SK-N-SH (cell line): ENCODE results near the gene PLXND1. TPM values are rescaled to one million over a fixed set of nuclear protein-coding genes. Genes with fewer than 3 reads are reported as not detected.

Source experiments
- CTCF ChIA-PET: fragments of 300-600, 350-600 bp; formaldehyde crosslinking; extraction: SDS; loops from one replicate; lab custom pipeline; 2021; lab: Yijun Ruan, JAX
- POLR2A ChIA-PET: fragments of 350-600 bp; sonication (Branson Sonifier 250); formaldehyde crosslinking; extraction: SDS; loops from one replicate; lab custom pipeline; 2020; ENCODE audit warnings: antibody characterized with exemption, inconsistent platforms; lab: Yijun Ruan, JAX
- DNase-seq: peaks from one replicate; pipeline ENCODE4 v3.0.0; 2012
- H2AFZ ChIP-seq: fragments of 200-600 bp; sonication (generic); 2 replicates; pipeline ENCODE4 v1.8.1; 2016; ENCODE audit warnings: antibody characterized with exemption, mild to moderate bottlenecking, low read depth
- H3F3A ChIP-seq: fragments of 200-600 bp; sonication (generic); replicated peaks from 2 replicates; pipeline ENCODE3; 2016; ENCODE audit warnings: antibody characterized with exemption, mild to moderate bottlenecking; ENCODE audit not compliant: insufficient read depth
- H3K27ac ChIP-seq, 2 experiments: fragments of 200-500 bp in 1 of 2; fragments of 200-600 bp in 1 of 2; sonication (Bioruptor generic) in 1 of 2; sonication (generic), shearing (Covaris generic) in 1 of 2; 2 replicates each; pipeline versions ENCODE4 v1.5.1 to v1.6.1; 2014 to 2016; ENCODE audit warnings: low read depth in 2 of 2, inconsistent platforms in 1 of 2, low read length in 1 of 2, mild to moderate bottlenecking in 1 of 2, mixed read lengths in 1 of 2
- H3K27me3 ChIP-seq: fragments of 200-600 bp; sonication (generic), shearing (Covaris generic); 2 replicates; pipeline ENCODE4 v1.6.1; 2016; ENCODE audit warnings: mixed run types; ENCODE audit not compliant: insufficient read depth
- H3K36me3 ChIP-seq, 2 experiments: fragments of 200-500 bp in 1 of 2; fragments of 200-600 bp in 1 of 2; sonication (Bioruptor generic) in 1 of 2; sonication (generic) in 1 of 2; replicated peaks in 1 of 2; 2 replicates each; pipeline versions ENCODE3 to v1.5.1; 2014 to 2016; ENCODE audit warnings: low read length in 1 of 2, mild to moderate bottlenecking in 1 of 2; ENCODE audit not compliant: insufficient read depth in 2 of 2, control insufficient read depth in 1 of 2
- H3K4me1 ChIP-seq, 2 experiments: fragments of 200-500 bp in 1 of 2; fragments of 200-600 bp in 1 of 2; sonication (Bioruptor generic) in 1 of 2; sonication (generic), shearing (Covaris generic) in 1 of 2; 2 replicates each; pipeline versions ENCODE4 v1.5.1 to v1.6.1; 2014 to 2016; ENCODE audit warnings: low read depth in 1 of 2, low read length in 1 of 2, mixed run types in 1 of 2; ENCODE audit not compliant: insufficient read depth in 2 of 2, control insufficient read depth in 1 of 2
- H3K4me2 ChIP-seq: fragments of 200-600 bp; sonication (generic), shearing (Covaris generic); 2 replicates; pipeline ENCODE4 v1.6.1; 2017; ENCODE audit warnings: mixed run types
- H3K4me3 ChIP-seq, 2 experiments: fragments of 200-500 bp in 1 of 2; fragments of 200-600 bp in 1 of 2; sonication (Bioruptor generic) in 1 of 2; sonication (generic), shearing (Covaris generic) in 1 of 2; 2 replicates each; pipeline versions ENCODE4 v1.5.1 to v1.8.1; 2014 to 2016; ENCODE audit warnings: low read depth in 2 of 2, inconsistent platforms in 1 of 2, low read length in 1 of 2, mild to moderate bottlenecking in 1 of 2, mixed read lengths in 1 of 2, moderate library complexity in 1 of 2
- H3K79me2 ChIP-seq: fragments of 200-600 bp; sonication (generic); 2 replicates; pipeline ENCODE4 v1.8.1; 2017; ENCODE audit warnings: mild to moderate bottlenecking; ENCODE audit not compliant: insufficient read depth
- H3K9ac ChIP-seq: fragments of 200-600 bp; sonication (generic); 2 replicates; pipeline ENCODE4 v1.6.1; 2017; ENCODE audit warnings: mixed run types
- H3K9me2 ChIP-seq: fragments of 200-600 bp; sonication (generic); 2 replicates; pipeline ENCODE4 v1.6.1; 2017; ENCODE audit warnings: mixed run types
- H3K9me3 ChIP-seq: fragments of 200-600 bp; sonication (generic); 2 replicates; pipeline ENCODE4 v1.6.1; 2017; ENCODE audit warnings: mixed run types, mild to moderate bottlenecking, moderate library complexity
- H4K20me1 ChIP-seq: fragments of 200-600 bp; sonication (generic); 2 replicates; pipeline ENCODE4 v1.6.1; 2017; ENCODE audit warnings: mild to moderate bottlenecking, mixed run types; ENCODE audit not compliant: insufficient read depth
- CHD2 ChIP-seq: fragments of 150-350 bp; IDR thresholded peaks from 2 replicates; pipeline ENCODE4 v1.6.1; 2018; ENCODE audit warnings: low read length; ENCODE audit not compliant: partially characterized antibody
- EZH2phosphoT487 ChIP-seq: fragments of 200-600 bp; sonication (generic); IDR thresholded peaks from 2 replicates; pipeline ENCODE4 v1.6.1; 2017; ENCODE audit warnings: low read depth, mixed run types, mild to moderate bottlenecking, antibody characterized with exemption, moderate library complexity, borderline replicate concordance
- FOSL2 ChIP-seq: IDR thresholded peaks from 2 replicates; pipeline ENCODE4 v1.4.0; 2012; ENCODE audit warnings: low read depth, mild to moderate bottlenecking, moderate library complexity, borderline replicate concordance
- GABPA ChIP-seq: IDR thresholded peaks from 2 replicates; pipeline ENCODE4 v1.4.0; 2012; ENCODE audit warnings: low read depth, mild to moderate bottlenecking
- GATA2 ChIP-seq: sonication (generic); formaldehyde crosslinking; IDR thresholded peaks from 2 replicates; pipeline ENCODE4 v1.5.0; 2020; ENCODE audit warnings: mild to moderate bottlenecking, missing genetic modification reagents
- JUND ChIP-seq: IDR thresholded peaks from 2 replicates; pipeline ENCODE4 v1.4.0; 2012
- MEF2A ChIP-seq: IDR thresholded peaks from 2 replicates; pipeline ENCODE4 v1.4.0; 2012; ENCODE audit warnings: low read depth, borderline replicate concordance
- MXI1 ChIP-seq: IDR thresholded peaks from 2 replicates; pipeline ENCODE4 v1.6.1; 2012; ENCODE audit warnings: mild to moderate bottlenecking, low read depth, low read length, improper control_type of control experiment
- NFIC ChIP-seq: IDR thresholded peaks from 2 replicates; pipeline ENCODE4 v1.4.0; 2012; ENCODE audit warnings: borderline replicate concordance
- POLR2AphosphoS5 ChIP-seq: IDR thresholded peaks from 2 replicates; pipeline ENCODE4 v1.6.1; 2012; ENCODE audit warnings: low read depth, low read length
- RAD21 ChIP-seq: IDR thresholded peaks from 2 replicates; pipeline ENCODE4 v1.6.1; 2012; ENCODE audit warnings: mild to moderate bottlenecking, low read length
- RCOR1 ChIP-seq: fragments of 150-350 bp; IDR thresholded peaks from 2 replicates; pipeline ENCODE4 v1.6.1; 2017; ENCODE audit warnings: antibody characterized with exemption, low read length
- SIN3A ChIP-seq: IDR thresholded peaks from 2 replicates; pipeline ENCODE4 v1.6.1; 2012; ENCODE audit warnings: low read depth, mild to moderate bottlenecking, low read length, moderate library complexity, borderline replicate concordance
- TAF1 ChIP-seq: IDR thresholded peaks from 2 replicates; pipeline ENCODE4 v1.6.1; 2012; ENCODE audit warnings: low read depth, mild to moderate bottlenecking, low read length, moderate library complexity, borderline replicate concordance
- USF1 ChIP-seq: IDR thresholded peaks from 2 replicates; pipeline ENCODE4 v1.4.0; 2012; ENCODE audit warnings: low read depth, borderline replicate concordance
- WGBS: methylation state at CpG from one replicate; pipeline ENCODE4 v1.1.6; 2017; ENCODE audit warnings: low lambda C conversion rate; 5-methylcytosine and 5-hydroxymethylcytosine counted together
- polyA plus RNA-seq, 3 experiments: library from polyadenylated mRNA; depleted of rRNA; stranded (reverse); fragments of >200 nt; gene quantifications; 2 replicates each; pipeline ENCODE4 v1.2.3, GENCODE V29; 2012
- TF ChIP-seq, protein P1 (sequence below): IDR thresholded peaks from 2 replicates; pipeline ENCODE4; 2012
- TF ChIP-seq, protein P2 (sequence below): fragments of 150-350 bp; IDR thresholded peaks from 2 replicates; pipeline ENCODE4 v1.6.1; 2016; ENCODE audit warnings: mild to moderate bottlenecking, low read depth, low read length
- TF ChIP-seq, protein P3 (sequence below): fragments of 150-350 bp; IDR thresholded peaks from 2 replicates; pipeline ENCODE4 v1.6.1; 2017; ENCODE audit warnings: antibody characterized with exemption, low read length, low read depth, borderline replicate concordance

The PLXND1 gene
- polyA plus RNA-seq, 1 of the 3 experiments (the other 2 are of a cell fraction), result 53.5 TPM

DNA sequence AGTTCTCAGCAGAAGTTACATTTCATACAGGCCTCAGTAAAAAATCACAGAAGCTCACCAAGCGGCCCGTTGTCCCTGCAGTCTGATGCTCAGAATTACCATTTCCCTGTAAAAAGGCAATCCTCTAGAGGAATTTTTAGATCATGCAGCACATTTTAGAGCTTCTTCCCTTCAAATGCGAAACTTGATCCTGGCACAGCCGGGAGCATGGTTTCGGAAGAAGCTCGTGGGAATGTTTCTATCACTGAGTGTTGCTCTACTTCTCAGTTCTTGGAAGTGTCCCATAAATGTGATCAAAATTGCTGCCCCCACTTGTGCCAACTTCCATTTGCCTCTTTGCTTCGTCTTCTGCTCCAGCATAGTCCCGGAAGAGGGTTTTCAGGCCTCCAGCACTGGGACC is 67.3 kb downstream of the PLXND1 start:
- no peak for DNase-seq
- no peaks in the 10 kb centered on the region for H3K79me2 ChIP-seq
- no peak for TF ChIP-seq GABPA
- no peak for TF ChIP-seq JUND
- no peak for TF ChIP-seq RAD21
- TF ChIP-seq, protein P1, sequence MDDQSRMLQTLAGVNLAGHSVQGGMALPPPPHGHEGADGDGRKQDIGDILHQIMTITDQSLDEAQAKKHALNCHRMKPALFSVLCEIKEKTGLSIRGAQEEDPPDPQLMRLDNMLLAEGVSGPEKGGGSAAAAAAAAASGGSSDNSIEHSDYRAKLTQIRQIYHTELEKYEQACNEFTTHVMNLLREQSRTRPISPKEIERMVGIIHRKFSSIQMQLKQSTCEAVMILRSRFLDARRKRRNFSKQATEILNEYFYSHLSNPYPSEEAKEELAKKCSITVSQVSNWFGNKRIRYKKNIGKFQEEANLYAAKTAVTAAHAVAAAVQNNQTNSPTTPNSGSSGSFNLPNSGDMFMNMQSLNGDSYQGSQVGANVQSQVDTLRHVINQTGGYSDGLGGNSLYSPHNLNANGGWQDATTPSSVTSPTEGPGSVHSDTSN, result no peak
- no peak for TF ChIP-seq MXI1
- no peak for TF ChIP-seq GATA2 (CRISPR knock-in tag)
- TF ChIP-seq CHD2, result no peak
- no peak for TF ChIP-seq EZH2phosphoT487
- no peaks in the 10 kb centered on the region for H3K9me3 ChIP-seq
- H3F3A ChIP-seq, result no peaks in the 10 kb centered on the region
- POLR2A ChIA-PET, result no interaction called here
- H3K9ac ChIP-seq, result no peak overlapping the region
- H3K36me3 ChIP-seq, result no peaks in the 10 kb centered on the region
- H3K9me2 ChIP-seq, result no peaks in the 10 kb centered on the region
- H3K27me3 ChIP-seq, result no peaks in the 10 kb centered on the region
- H3K27ac ChIP-seq, result no peak overlapping the region
- CTCF ChIA-PET, result interaction anchor here (1.4 kb wide), 1 partner anchor 13 kb away, joined by 3 read pairs; no protein-coding TSS in a partner anchor
- no peak overlapping the region for H2AFZ ChIP-seq
- no peak overlapping the region for H3K4me2 ChIP-seq
- no peak overlapping the region for H3K4me3 ChIP-seq
- WGBS, result 90% methylated on average over 8 of the region's 8 CpGs
- no peaks in the 10 kb centered on the region for H4K20me1 ChIP-seq
- H3K4me1 ChIP-seq, result no peaks in the 10 kb centered on the region; a peak in 1 of 4 replicates

DNA sequence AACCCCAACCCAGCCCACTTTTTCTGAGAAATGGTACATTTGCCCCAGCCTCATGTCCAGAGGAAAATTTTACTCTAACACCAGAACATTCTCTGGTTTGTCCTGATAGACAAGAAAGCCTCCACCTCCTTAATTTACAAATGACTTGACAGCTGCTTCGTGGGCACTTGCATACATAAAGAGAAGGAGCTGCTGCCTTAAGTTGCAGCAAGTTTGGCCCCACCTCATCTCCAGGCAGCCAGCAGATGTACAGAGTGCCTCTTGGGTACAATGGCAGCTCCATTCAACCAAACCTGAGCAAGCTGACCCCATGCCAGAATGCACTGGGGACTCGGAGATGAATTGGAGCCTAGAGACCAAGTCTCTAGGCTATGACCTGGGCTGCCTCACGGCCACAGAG is 69.7 kb downstream of the PLXND1 start:
- Histone ChIP-seq H4K20me1 (no peaks in the 10 kb centered on the region), H3K9me3 (no peaks in the 10 kb centered on the region), H3K9me2 (no peaks in the 10 kb centered on the region), H3K36me3 (no peaks in the 10 kb centered on the region), H3K4me1 (no peaks in the 10 kb centered on the region; a peak in 1 of 4 replicates), H3K4me2 (no peak overlapping the region), H3K79me2 (no peaks in the 10 kb centered on the region), H3F3A (no peaks in the 10 kb centered on the region), H3K4me3 (no peak overlapping the region), H3K27me3 (no peaks in the 10 kb centered on the region), H3K27ac (no peak overlapping the region), H3K9ac (no peak overlapping the region), H2AFZ (no peak overlapping the region)
- WGBS, result 91% methylated on average over 3 of the region's 3 CpGs
- ChIA-PET POLR2A (no interaction called here), CTCF (interaction anchor here (0.8 kb wide), 1 partner anchor 25 kb away, joined by 3 read pairs; no protein-coding TSS in a partner anchor)
- TF ChIP-seq TAF1 (no peak), MEF2A (no peak), SIN3A (no peak)
- DNase-seq, result no peak

DNA sequence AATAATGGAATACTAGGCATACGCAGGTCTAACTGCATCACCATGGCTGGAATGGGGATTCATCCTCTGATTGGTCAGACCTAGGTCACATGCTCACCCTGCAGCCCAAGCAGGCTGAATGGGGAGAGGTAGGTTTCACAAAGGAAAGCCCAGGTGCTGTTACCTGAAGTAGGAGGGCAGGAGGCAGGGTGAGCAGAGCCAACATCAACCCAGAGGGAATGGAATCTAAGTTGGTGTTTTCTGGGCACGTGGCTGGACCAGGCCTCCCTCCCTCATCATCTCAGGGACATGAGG is 70.2 kb downstream of the PLXND1 start:
- H3K4me1 ChIP-seq, result no peaks in the 10 kb centered on the region; a peak in 1 of 4 replicates
- POLR2A ChIA-PET, result no interaction called here
- H3K27ac ChIP-seq, result no peak overlapping the region
- CTCF ChIA-PET, result no interaction called here
- H3K4me3 ChIP-seq, result no peak overlapping the region
- no peak overlapping the region for H3K4me2 ChIP-seq
- no peaks in the 10 kb centered on the region for H4K20me1 ChIP-seq
- TF ChIP-seq RCOR1 (no peak), POLR2AphosphoS5 (no peak), NFIC (no peak), SIN3A (no peak), USF1 (no peak), FOSL2 (no peak)
- TF ChIP-seq, protein P2, sequence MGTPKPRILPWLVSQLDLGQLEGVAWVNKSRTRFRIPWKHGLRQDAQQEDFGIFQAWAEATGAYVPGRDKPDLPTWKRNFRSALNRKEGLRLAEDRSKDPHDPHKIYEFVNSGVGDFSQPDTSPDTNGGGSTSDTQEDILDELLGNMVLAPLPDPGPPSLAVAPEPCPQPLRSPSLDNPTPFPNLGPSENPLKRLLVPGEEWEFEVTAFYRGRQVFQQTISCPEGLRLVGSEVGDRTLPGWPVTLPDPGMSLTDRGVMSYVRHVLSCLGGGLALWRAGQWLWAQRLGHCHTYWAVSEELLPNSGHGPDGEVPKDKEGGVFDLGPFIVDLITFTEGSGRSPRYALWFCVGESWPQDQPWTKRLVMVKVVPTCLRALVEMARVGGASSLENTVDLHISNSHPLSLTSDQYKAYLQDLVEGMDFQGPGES, result no peak
- TF ChIP-seq, protein P3, sequence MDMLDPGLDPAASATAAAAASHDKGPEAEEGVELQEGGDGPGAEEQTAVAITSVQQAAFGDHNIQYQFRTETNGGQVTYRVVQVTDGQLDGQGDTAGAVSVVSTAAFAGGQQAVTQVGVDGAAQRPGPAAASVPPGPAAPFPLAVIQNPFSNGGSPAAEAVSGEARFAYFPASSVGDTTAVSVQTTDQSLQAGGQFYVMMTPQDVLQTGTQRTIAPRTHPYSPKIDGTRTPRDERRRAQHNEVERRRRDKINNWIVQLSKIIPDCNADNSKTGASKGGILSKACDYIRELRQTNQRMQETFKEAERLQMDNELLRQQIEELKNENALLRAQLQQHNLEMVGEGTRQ, result no peak
- no peaks in the 10 kb centered on the region for H3K9me3 ChIP-seq
- DNase-seq, result no peak
- H3K9me2 ChIP-seq, result no peaks in the 10 kb centered on the region
- H3F3A ChIP-seq, result no peaks in the 10 kb centered on the region
- no peaks in the 10 kb centered on the region for H3K36me3 ChIP-seq
- no peak overlapping the region for H2AFZ ChIP-seq
- WGBS, result 74% methylated on average over 2 of the region's 2 CpGs
- H3K9ac ChIP-seq, result no peak overlapping the region
- no peaks in the 10 kb centered on the region for H3K79me2 ChIP-seq
- H3K27me3 ChIP-seq, result no peaks in the 10 kb centered on the region
